H9 (cell line): ENCODE measurements around the gene CDH4. TPM values are rescaled to one million over a fixed set of nuclear protein-coding genes. Genes with fewer than 3 reads are reported as not detected.

Experiments
- DNase-seq: peaks from one replicate; pipeline ENCODE4 v3.0.0-alpha.2; 2017
- H2AFZ ChIP-seq: one replicate; pipeline ENCODE4 v1.6.1; 2013; ENCODE audit warnings: mild to moderate bottlenecking, low read length, control low read depth, moderate library complexity
- H2AK5ac ChIP-seq: 2 replicates; pipeline ENCODE4 v1.6.1; 2013; ENCODE audit warnings: low read length, control low read depth, mixed read lengths; ENCODE audit not compliant: insufficient read length
- H2BK120ac ChIP-seq: one replicate; pipeline ENCODE4 v1.6.1; 2013; ENCODE audit warnings: low read depth, mild to moderate bottlenecking, low read length, control low read depth, inconsistent platforms; ENCODE audit not compliant: poor library complexity, severe bottlenecking
- H2BK12ac ChIP-seq: 2 replicates; pipeline ENCODE4 v1.6.1; 2013; ENCODE audit warnings: low read length, control low read depth, mixed read lengths, low read depth; ENCODE audit not compliant: insufficient read length
- H2BK15ac ChIP-seq: 2 replicates; pipeline ENCODE4 v1.6.1; 2013; ENCODE audit warnings: low read depth, low read length, control low read depth
- H2BK20ac ChIP-seq: one replicate; pipeline ENCODE4 v1.6.1; 2013; ENCODE audit warnings: low read depth, mild to moderate bottlenecking, low read length, control low read depth, inconsistent platforms; ENCODE audit not compliant: poor library complexity, severe bottlenecking
- H2BK5ac ChIP-seq: 2 replicates; pipeline ENCODE4 v1.6.1; 2013; ENCODE audit warnings: low read length, control low read depth, mixed read lengths; ENCODE audit not compliant: insufficient read length
- H3K14ac ChIP-seq: 2 replicates; pipeline ENCODE4 v1.6.1; 2013; ENCODE audit warnings: low read length, control low read depth; ENCODE audit not compliant: insufficient read depth
- H3K18ac ChIP-seq: 2 replicates; pipeline ENCODE4 v1.6.1; 2013; ENCODE audit warnings: low read depth, mild to moderate bottlenecking, mixed read lengths, low read length, control low read depth; ENCODE audit not compliant: insufficient read length
- H3K23ac ChIP-seq: 2 replicates; pipeline ENCODE4 v1.6.1; 2013; ENCODE audit warnings: low read length, control low read depth, mixed read lengths, low read depth; ENCODE audit not compliant: insufficient read length
- H3K23me2 ChIP-seq: 2 replicates; pipeline ENCODE4 v1.6.1; 2013; ENCODE audit warnings: low read depth, mild to moderate bottlenecking, mixed read lengths, low read length, control low read depth; ENCODE audit not compliant: insufficient read length, poor library complexity, severe bottlenecking
- H3K27ac ChIP-seq: 2 replicates; pipeline ENCODE4 v1.5.1; 2013; ENCODE audit warnings: low read length, control low read depth, mixed read lengths, low read depth; ENCODE audit not compliant: insufficient read length
- H3K27me3 ChIP-seq: 2 replicates; pipeline ENCODE4 v1.6.1; 2013; ENCODE audit warnings: low read length, control low read depth, inconsistent platforms; ENCODE audit not compliant: insufficient read depth
- H3K4ac ChIP-seq: 2 replicates; pipeline ENCODE4 v1.6.1; 2013; ENCODE audit warnings: low read depth, mild to moderate bottlenecking, control low read depth, inconsistent platforms, low read length, moderate library complexity
- H3K4me1 ChIP-seq: 2 replicates; pipeline ENCODE4 v1.6.1; 2013; ENCODE audit warnings: low read length, control low read depth, inconsistent platforms; ENCODE audit not compliant: insufficient read depth
- H3K4me2 ChIP-seq: 2 replicates; pipeline ENCODE4 v1.6.1; 2013; ENCODE audit warnings: low read length, control low read depth, mixed read lengths; ENCODE audit not compliant: insufficient read length, insufficient read depth
- H3K56ac ChIP-seq: 2 replicates; pipeline ENCODE4 v1.6.1; 2013; ENCODE audit warnings: low read depth, mild to moderate bottlenecking, mixed read lengths, low read length, control low read depth; ENCODE audit not compliant: insufficient read length
- H3K79me1 ChIP-seq: 2 replicates; pipeline ENCODE4 v1.6.1; 2013; ENCODE audit warnings: low read depth, mild to moderate bottlenecking, moderate library complexity, low read length, control low read depth, inconsistent platforms; ENCODE audit not compliant: insufficient read depth, poor library complexity, severe bottlenecking
- H3K79me2 ChIP-seq: 2 replicates; pipeline ENCODE4 v1.6.1; 2013; ENCODE audit warnings: low read length, control low read depth, inconsistent platforms; ENCODE audit not compliant: insufficient read depth
- H3K9ac ChIP-seq: 2 replicates; pipeline ENCODE4 v1.6.1; 2013; ENCODE audit warnings: low read length, control low read depth, mixed read lengths; ENCODE audit not compliant: insufficient read length; ENCODE audit errors: extremely low read depth
- H3K9me3 ChIP-seq: one replicate; pipeline ENCODE4 v1.6.1; 2013; ENCODE audit warnings: low read depth, low read length, inconsistent platforms; ENCODE audit not compliant: control insufficient read depth
- H3T11ph ChIP-seq: one replicate; pipeline ENCODE4 v1.6.1; 2013; ENCODE audit warnings: mild to moderate bottlenecking, low read length, control low read depth, inconsistent platforms
- H4K20me1 ChIP-seq: one replicate; pipeline ENCODE4 v1.6.1; 2013; ENCODE audit not compliant: control insufficient read depth, insufficient read length, insufficient read depth
- H4K5ac ChIP-seq: 2 replicates; pipeline ENCODE4 v1.6.1; 2013; ENCODE audit warnings: low read depth, mild to moderate bottlenecking, mixed read lengths, low read length, control low read depth; ENCODE audit not compliant: insufficient read length
- H4K8ac ChIP-seq: replicated peaks from 2 replicates; pipeline ENCODE4 v1.6.1; 2013; ENCODE audit warnings: low read length, control low read depth, mixed read lengths, low read depth; ENCODE audit not compliant: insufficient read length
- H4K91ac ChIP-seq: 2 replicates; pipeline ENCODE4 v1.6.1; 2013; ENCODE audit warnings: low read depth, mild to moderate bottlenecking, moderate library complexity, mixed read lengths, low read length, control low read depth; ENCODE audit not compliant: insufficient read length
- H3K27ac Mint-ChIP-seq, 3 experiments: 2 replicates in 2 of 3; 3 replicates in 1 of 3; pipeline ENCODE4 v1.8.0; 2020 to 2021; ENCODE audit warnings: mixed read lengths in 3 of 3, mild to moderate bottlenecking in 1 of 3, moderate library complexity in 1 of 3
- H3K27me3 Mint-ChIP-seq: 2 replicates; pipeline ENCODE4 v1.8.0; 2021; ENCODE audit warnings: low read depth, mild to moderate bottlenecking, moderate library complexity, mixed read lengths
- H3K36me3 Mint-ChIP-seq, 3 experiments: 2 replicates in 2 of 3; 3 replicates in 1 of 3; pipeline ENCODE4 v1.8.0; 2020 to 2021; ENCODE audit warnings: low read depth in 3 of 3, mixed read lengths in 3 of 3; ENCODE audit not compliant: insufficient read depth in 1 of 3
- H3K4me1 Mint-ChIP-seq, 2 experiments: 2 replicates each; pipeline ENCODE4 v1.8.0; 2020; ENCODE audit warnings: mixed read lengths in 2 of 2
- H3K4me3 Mint-ChIP-seq, 2 experiments: 2 replicates in 1 of 2; 3 replicates in 1 of 2; pipeline ENCODE4 v1.8.0; 2020 to 2021; ENCODE audit warnings: mild to moderate bottlenecking in 2 of 2, mixed read lengths in 2 of 2, moderate library complexity in 1 of 2
- H3K9me3 Mint-ChIP-seq, 2 experiments: 2 replicates in 1 of 2; 3 replicates in 1 of 2; pipeline ENCODE4 v1.8.0; 2020; ENCODE audit warnings: mild to moderate bottlenecking in 2 of 2, mixed read lengths in 2 of 2, moderate library complexity in 1 of 2
- WGBS: extraction: QIAGEN DNeasy Blood & Tissue Kit; methylation state at CpG from one replicate; pipeline ENCODE4 v1.1.7; 2013; ENCODE audit warnings: missing lambda C conversion rate, low lambda C conversion rate, mixed read lengths; ENCODE audit not compliant: insufficient read length; ENCODE audit errors: extremely low coverage; 5-methylcytosine and 5-hydroxymethylcytosine counted together
- total RNA-seq: library from RNA; stranded (reverse); gene quantifications from 2 replicates; pipeline ENCODE4 v1.2.1, GENCODE V29; 2021
- TF ChIP-seq, protein P1 (sequence below): fragments of 200-600 bp; sonication (generic); conservative IDR thresholded peaks from 3 replicates; pipeline ENCODE4 v1.8.0; 2021; ENCODE audit warnings: antibody characterized with exemption, mild to moderate bottlenecking

CDH4 gene
- total RNA-seq, 1 experiment from 2014 or later = 3.0 TPM

- Histone ChIP-seq H3K9ac (no peak overlapping the region), H2AFZ (no peak overlapping the region), H3K18ac (no peak overlapping the region), H3K23ac (no peak overlapping the region), H3K9me3 (no peaks in the 10 kb centered on the region), H3K79me2 (no peaks in the 10 kb centered on the region), H2BK20ac (no peak overlapping the region), H3K4me2 (no peak overlapping the region), H4K5ac (no peak overlapping the region), H3T11ph (no peak overlapping the region), H2BK5ac (no peak overlapping the region), H4K91ac (no peak overlapping the region), H3K27ac (no peak overlapping the region), H4K8ac (no peak overlapping the region), H3K4me1 (no peaks in the 10 kb centered on the region; the same call in 1 of the 2 replicates), H2BK15ac (no peak overlapping the region), H2BK12ac (no peak overlapping the region), H3K4ac (no peak overlapping the region), H3K27me3 (no peaks in the 10 kb centered on the region), H4K20me1 (no peaks in the 10 kb centered on the region), H2BK120ac (no peak overlapping the region), H3K56ac (no peak overlapping the region), H3K79me1 (no peaks in the 10 kb centered on the region), H3K14ac (no peak overlapping the region), H2AK5ac (no peak overlapping the region), H3K23me2 (no peaks in the 10 kb centered on the region)
- H3K4me1 Mint-ChIP-seq = peaks cover 15 to 19% of the 10 kb centered on the region in 2 experiments
- no CpG with 5 or more reads among the region's 6 CpGs for WGBS
- peaks cover 16% of the 10 kb centered on the region for H3K27me3 Mint-ChIP-seq
- no peaks in the 10 kb centered on the region for H3K36me3 Mint-ChIP-seq
- H3K27ac Mint-ChIP-seq = no peak overlapping the region
- H3K9me3 Mint-ChIP-seq = no peaks in the 10 kb centered on the region
- no peak for DNase-seq
- TF ChIP-seq, protein P1, sequence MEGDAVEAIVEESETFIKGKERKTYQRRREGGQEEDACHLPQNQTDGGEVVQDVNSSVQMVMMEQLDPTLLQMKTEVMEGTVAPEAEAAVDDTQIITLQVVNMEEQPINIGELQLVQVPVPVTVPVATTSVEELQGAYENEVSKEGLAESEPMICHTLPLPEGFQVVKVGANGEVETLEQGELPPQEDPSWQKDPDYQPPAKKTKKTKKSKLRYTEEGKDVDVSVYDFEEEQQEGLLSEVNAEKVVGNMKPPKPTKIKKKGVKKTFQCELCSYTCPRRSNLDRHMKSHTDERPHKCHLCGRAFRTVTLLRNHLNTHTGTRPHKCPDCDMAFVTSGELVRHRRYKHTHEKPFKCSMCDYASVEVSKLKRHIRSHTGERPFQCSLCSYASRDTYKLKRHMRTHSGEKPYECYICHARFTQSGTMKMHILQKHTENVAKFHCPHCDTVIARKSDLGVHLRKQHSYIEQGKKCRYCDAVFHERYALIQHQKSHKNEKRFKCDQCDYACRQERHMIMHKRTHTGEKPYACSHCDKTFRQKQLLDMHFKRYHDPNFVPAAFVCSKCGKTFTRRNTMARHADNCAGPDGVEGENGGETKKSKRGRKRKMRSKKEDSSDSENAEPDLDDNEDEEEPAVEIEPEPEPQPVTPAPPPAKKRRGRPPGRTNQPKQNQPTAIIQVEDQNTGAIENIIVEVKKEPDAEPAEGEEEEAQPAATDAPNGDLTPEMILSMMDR = no peak
- H3K4me3 Mint-ChIP-seq = no peak overlapping the region
Observed at GRCh38 chr20:61298661-61299060, 46.6 kb downstream of the CDH4 start.
